HFF-Myc (cell line): ENCODE results near the gene TAF1A.
"Not testable (repeated sequence)": the region's sequence is repeated elsewhere in the genome, so short reads cannot be mapped to it uniquely, and the experiment has no call there.

Experiments
- DNase-seq: peaks from one replicate; pipeline ENCODE4 v3.0.0-alpha.2; 2011; ENCODE audit warnings: low read depth; ENCODE audit errors: extremely low read depth
- H3K4me3 ChIP-seq: replicated peaks from 2 replicates; pipeline ENCODE4 v1.5.1; 2011; ENCODE audit warnings: low read depth, mild to moderate bottlenecking, control low read depth, low read length
- CTCF ChIP-seq: IDR thresholded peaks from 2 replicates; pipeline ENCODE4 v1.5.1; 2012; ENCODE audit warnings: mild to moderate bottlenecking, low read depth, low read length, control low read depth; ENCODE audit errors: missing control alignments

Gene TAF1A

GRCh38 chr1:222617367-222617951 lies 27.7 kb upstream of the TAF1A start:
- peak; percentile 87 for DNase-seq
- TF ChIP-seq CTCF: no peak
- H3K4me3 ChIP-seq: peak overlapping the region; percentile 49

- TF ChIP-seq CTCF: no peak
- peak; percentile 53 for DNase-seq
- no peak overlapping the region for H3K4me3 ChIP-seq
These were observed 26.8 kb upstream of the TAF1A start for GRCh38 chr1:222616525-222616924.

- no peak for TF ChIP-seq CTCF
- no peak overlapping the region for H3K4me3 ChIP-seq
- no peak for DNase-seq
These were observed 23.9 kb upstream of the TAF1A start for GRCh38 chr1:222613627-222614026.

- no peak overlapping the region for H3K4me3 ChIP-seq
- no peak for TF ChIP-seq CTCF
- no peak for DNase-seq
These were observed 21.0 kb upstream of the TAF1A start for GRCh38 chr1:222610728-222611127.

- H3K4me3 ChIP-seq, DNase-seq: not testable (repeated sequence)
These were observed 19.4 kb upstream of the TAF1A start for GRCh38 chr1:222609111-222609510.

- no peak overlapping the region for H3K4me3 ChIP-seq
- DNase-seq: no peak
- no peak for TF ChIP-seq CTCF
These were observed 17.0 kb upstream of the TAF1A start for GRCh38 chr1:222606757-222607156.

GRCh38 chr1:222601257-222601656 lies 11.5 kb upstream of the TAF1A start:
- no peak overlapping the region for H3K4me3 ChIP-seq
- no peak for TF ChIP-seq CTCF
- DNase-seq: no peak
